ENCODE data around the gene SHH. TPM values are rescaled to one million over a fixed set of nuclear protein-coding genes. Genes with fewer than 3 reads are reported as not detected.
A peak's percentile ranks its signal among the peaks of the same experiment; 100 is the strongest.
"Not testable (repeated sequence)": the region's sequence is repeated elsewhere in the genome, so short reads cannot be mapped to it uniquely, and the experiment has no call there.

Gene SHH
- total RNA-seq, 2 experiments from 2014 or later: not detected

DNA sequence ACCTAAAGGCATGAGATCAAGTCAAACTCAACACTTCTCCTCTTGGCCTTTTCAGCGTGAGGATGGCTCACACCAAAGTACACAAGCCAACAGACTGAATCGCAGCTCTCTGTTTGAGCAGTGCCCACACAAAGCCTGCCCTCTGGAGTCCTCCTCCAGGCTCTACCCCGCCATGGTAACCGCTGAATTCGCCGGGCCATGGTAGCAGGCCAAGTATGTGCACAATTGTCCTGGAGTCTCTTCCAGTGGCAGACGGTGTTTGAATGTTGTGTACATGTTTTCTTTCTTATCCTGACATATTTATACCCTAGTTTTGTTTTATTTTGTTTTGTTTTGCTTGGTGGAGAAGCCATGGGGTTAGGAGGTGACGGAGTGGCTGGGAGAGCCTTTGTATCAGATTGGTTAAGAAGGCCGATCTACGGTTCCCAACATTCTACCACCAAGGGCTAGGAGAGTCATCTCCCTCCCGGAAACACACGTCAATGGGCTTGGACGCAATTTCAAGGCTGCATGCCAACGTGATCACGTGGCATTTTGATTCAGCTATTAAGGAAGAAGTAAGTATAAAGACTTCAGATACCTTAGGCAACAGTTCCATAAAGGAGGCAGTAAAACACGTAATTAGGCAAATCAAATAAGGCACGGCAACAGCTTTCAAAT lies 12.1 kb upstream of the SHH start:
- H3K9me3 Mint-ChIP-seq: no peaks in the 10 kb centered on the region
- CTCF ChIA-PET: interaction anchor here (0.6 kb wide), 1 partner anchor 29 kb away, joined by 3 read pairs; no protein-coding TSS in a partner anchor
- H3K36me3 Mint-ChIP-seq (ENCODE audit: low read depth): no peaks in the 10 kb centered on the region
- no peaks in the 10 kb centered on the region for H3K4me1 Mint-ChIP-seq
- POLR2A ChIA-PET: no interaction called here
- DNase-seq: no peak
- H3K27me3 Mint-ChIP-seq: peaks cover 5% of the 10 kb centered on the region
- H3K4me3 Mint-ChIP-seq: no peak overlapping the region
- H3K27ac Mint-ChIP-seq: no peak overlapping the region

GRCh38 chr7:155821851-155822250 lies 9.6 kb upstream of the SHH start:
- no peak overlapping the region for H3K27ac Mint-ChIP-seq
- H3K36me3 Mint-ChIP-seq (ENCODE audit: low read depth): no peaks in the 10 kb centered on the region
- no peak for DNase-seq
- no peaks in the 10 kb centered on the region for H3K9me3 Mint-ChIP-seq
- no peaks in the 10 kb centered on the region for H3K4me1 Mint-ChIP-seq
- ChIA-PET POLR2A (no interaction called here), CTCF (no interaction called here)
- no peak overlapping the region for H3K4me3 Mint-ChIP-seq
- H3K27me3 Mint-ChIP-seq: peaks cover 4% of the 10 kb centered on the region

DNA sequence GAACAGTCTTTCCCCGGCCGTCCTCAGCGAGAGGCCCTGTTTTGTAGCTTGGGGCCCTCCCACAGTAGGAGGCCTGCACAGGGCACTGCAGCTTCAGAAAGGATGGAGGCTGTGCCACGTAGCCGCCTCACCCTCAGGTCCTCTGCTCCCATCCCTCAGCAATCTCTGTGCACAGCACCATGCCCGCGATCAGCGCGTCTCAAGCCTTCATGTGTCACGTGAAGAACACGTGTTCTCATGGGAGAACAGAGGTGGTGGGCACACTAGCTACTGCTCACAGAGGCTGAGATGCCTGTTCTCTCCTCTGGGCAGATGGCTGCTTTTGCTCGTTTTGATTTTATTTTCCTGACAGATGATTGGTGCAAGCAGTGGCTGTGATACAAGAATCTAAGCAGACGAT lies 8.5 kb upstream of the SHH start:
- POLR2A ChIA-PET: interaction anchor here (0.7 kb wide), 1 partner anchor 894 kb away, joined by 4 read pairs; no protein-coding TSS in a partner anchor
- CTCF ChIA-PET: no interaction called here
- no peak for DNase-seq
- Mint-ChIP-seq H3K4me1 (no peaks in the 10 kb centered on the region), H3K27me3 (peaks cover under 1% of the 10 kb centered on the region), H3K27ac (no peak overlapping the region), H3K9me3 (no peaks in the 10 kb centered on the region), H3K4me3 (no peak overlapping the region), H3K36me3 (ENCODE audit: low read depth) (no peaks in the 10 kb centered on the region)

DNA sequence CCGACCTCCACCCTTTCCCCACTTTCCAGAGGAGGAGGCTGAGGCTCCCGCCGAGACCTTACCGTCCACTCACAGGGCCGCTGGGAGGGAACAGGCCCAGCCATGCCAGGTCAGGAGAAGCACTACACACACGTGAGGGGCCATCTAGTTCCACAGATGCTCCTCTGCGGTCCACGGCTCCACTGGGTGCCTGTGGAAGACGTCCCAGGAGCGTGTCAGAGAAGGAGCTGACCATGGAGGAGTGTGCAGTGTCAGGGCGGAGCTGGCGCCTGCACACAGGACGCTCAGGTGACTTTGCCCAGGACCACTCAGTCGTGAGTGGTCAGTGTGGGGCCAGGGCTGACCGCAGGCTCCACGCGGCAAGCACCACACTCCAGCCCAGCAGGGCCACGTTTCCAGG lies 8.0 kb upstream of the SHH start:
- Mint-ChIP-seq H3K36me3 (ENCODE audit: low read depth) (no peaks in the 10 kb centered on the region), H3K27ac (no peak overlapping the region), H3K4me3 (no peak overlapping the region), H3K9me3 (no peaks in the 10 kb centered on the region), H3K4me1 (peaks cover 4% of the 10 kb centered on the region), H3K27me3 (peaks cover 6% of the 10 kb centered on the region)
- POLR2A ChIA-PET: no interaction called here
- DNase-seq: no peak
- CTCF ChIA-PET: no interaction called here

- ChIA-PET CTCF (no interaction called here), POLR2A (no interaction called here)
- DNase-seq: no peak
- Mint-ChIP-seq H3K9me3 (no peaks in the 10 kb centered on the region), H3K27ac (no peak overlapping the region), H3K27me3 (peaks cover 8% of the 10 kb centered on the region), H3K4me1 (peaks cover 4% of the 10 kb centered on the region), H3K36me3 (ENCODE audit: low read depth) (no peaks in the 10 kb centered on the region), H3K4me3 (no peak overlapping the region)
Measured at GRCh38 chr7:155819186-155819585, 6.9 kb upstream of the SHH start.

DNA sequence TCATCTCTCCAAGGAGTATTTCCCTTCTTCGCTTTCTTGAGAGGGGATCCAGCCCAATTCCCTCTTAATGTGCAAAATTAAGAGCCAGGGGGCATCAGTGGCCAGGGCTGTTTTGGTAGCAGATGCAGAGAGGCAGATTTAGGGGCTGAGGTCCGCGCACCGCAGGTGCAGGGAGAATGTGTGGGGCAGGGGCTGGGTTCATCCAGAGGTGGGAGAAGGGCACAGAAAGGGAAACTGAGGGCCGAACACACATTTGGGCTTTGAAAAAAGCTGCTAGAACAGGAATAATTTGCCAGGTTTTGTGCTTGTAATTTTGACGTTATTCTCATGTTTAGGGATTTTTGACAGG lies 6.5 kb upstream of the SHH start:
- H3K36me3 Mint-ChIP-seq (ENCODE audit: low read depth): no peaks in the 10 kb centered on the region
- POLR2A ChIA-PET: no interaction called here
- H3K27ac Mint-ChIP-seq: no peak overlapping the region
- H3K4me1 Mint-ChIP-seq: peaks cover 4% of the 10 kb centered on the region
- CTCF ChIA-PET: no interaction called here
- no peak for DNase-seq
- H3K27me3 Mint-ChIP-seq: peaks cover 11% of the 10 kb centered on the region
- H3K4me3 Mint-ChIP-seq: no peak overlapping the region
- H3K9me3 Mint-ChIP-seq: no peaks in the 10 kb centered on the region

DNA sequence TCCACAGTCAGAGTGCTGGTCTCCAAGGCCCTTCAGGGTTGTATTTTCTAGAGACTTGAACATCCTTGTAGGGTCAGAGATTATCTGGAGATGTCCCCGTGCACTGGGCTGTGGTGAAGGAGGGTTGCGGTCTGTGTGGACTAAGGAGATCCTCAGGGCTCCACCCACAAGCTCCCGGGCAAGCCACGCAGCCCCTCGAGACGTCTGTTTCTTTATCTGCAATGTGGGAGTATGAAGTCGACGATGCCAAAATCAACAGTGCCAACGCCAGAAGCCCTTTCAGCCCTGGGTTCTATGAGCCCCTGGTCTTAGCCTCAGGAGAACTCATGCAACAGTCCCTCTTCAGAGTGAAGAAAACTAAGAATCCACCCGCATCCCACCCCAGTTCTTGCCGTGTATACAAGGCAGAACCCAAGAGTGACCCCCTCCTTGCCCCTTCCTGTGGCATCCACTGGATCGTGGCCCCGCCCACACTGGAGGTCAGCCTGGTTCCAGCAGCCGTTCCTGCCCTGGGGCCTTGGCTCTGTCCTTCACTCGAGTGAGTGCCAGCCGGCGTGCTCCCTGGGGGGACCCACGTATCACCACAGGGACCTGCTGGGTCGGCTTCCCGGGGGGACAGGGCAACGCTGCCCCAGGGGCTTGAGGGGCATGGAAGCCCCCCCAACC lies 6.0 kb upstream of the SHH start:
- H3K4me1 Mint-ChIP-seq: peaks cover 4% of the 10 kb centered on the region
- peaks cover 16% of the 10 kb centered on the region for H3K27me3 Mint-ChIP-seq
- no peak overlapping the region for H3K27ac Mint-ChIP-seq
- H3K4me3 Mint-ChIP-seq: no peak overlapping the region
- no peak for DNase-seq
- ChIA-PET CTCF (no interaction called here), POLR2A (no interaction called here)
- H3K36me3 Mint-ChIP-seq (ENCODE audit: low read depth): no peaks in the 10 kb centered on the region
- H3K9me3 Mint-ChIP-seq: no peaks in the 10 kb centered on the region

DNA sequence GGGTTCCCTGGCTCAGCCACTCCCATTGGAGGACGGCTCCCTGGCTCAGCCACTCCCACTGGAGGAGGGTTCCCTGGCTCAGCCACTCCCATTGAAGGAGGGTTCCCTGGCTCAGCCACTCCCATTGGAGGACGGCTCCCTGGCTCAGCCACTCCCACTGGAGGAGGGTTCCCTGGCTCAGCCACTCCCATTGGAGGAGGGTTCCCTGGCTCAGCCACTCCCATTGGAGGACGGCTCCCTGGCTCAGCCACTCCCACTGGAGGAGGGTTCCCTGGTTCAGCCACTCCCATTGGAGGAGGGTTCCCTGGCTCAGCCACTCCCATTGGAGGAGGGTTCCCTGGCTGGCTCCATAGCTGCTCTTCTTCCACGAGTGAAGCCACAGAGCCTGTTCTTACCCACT lies 5.3 kb upstream of the SHH start:
- H3K4me3 Mint-ChIP-seq; H3K9me3 Mint-ChIP-seq; H3K36me3 Mint-ChIP-seq (ENCODE audit: low read depth); DNase-seq; POLR2A ChIA-PET; H3K27ac Mint-ChIP-seq; H3K4me1 Mint-ChIP-seq: not testable (repeated sequence)
- H3K27me3 Mint-ChIP-seq: peaks cover 24% of the 10 kb centered on the region
- CTCF ChIA-PET: interaction anchor here (0.5 kb wide), 1 partner anchor 179 kb away, joined by 3 read pairs; no protein-coding TSS in a partner anchor

GRCh38 chr7:155816996-155817395 lies 4.7 kb upstream of the SHH start:
- no peak overlapping the region for H3K27ac Mint-ChIP-seq
- H3K4me1 Mint-ChIP-seq: peaks cover 7% of the 10 kb centered on the region
- H3K9me3 Mint-ChIP-seq: no peaks in the 10 kb centered on the region
- H3K4me3 Mint-ChIP-seq: no peak overlapping the region
- H3K27me3 Mint-ChIP-seq: peaks cover 29% of the 10 kb centered on the region
- CTCF ChIA-PET: interaction anchor here (0.5 kb wide), 1 partner anchor 179 kb away, joined by 3 read pairs; no protein-coding TSS in a partner anchor
- no peaks in the 10 kb centered on the region for H3K36me3 Mint-ChIP-seq (ENCODE audit: low read depth)
- DNase-seq: no peak
- POLR2A ChIA-PET: no interaction called here

DNA sequence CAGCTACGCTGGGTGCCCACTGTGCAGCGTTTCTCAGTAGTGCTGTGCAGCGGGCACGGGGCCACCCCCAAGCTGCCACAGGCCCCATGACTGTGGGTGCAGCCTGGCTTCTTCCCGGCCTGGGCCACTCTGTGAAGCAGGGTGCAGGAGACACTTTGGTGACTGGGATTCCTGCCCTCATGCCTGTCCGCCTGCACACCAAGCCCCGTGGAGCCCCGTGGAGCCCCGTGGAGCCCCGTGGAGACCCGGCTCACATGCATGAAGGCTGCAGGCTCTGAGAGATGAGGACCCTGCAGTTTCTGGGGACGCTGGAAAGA lies 3.9 kb upstream of the SHH start:
- no peak overlapping the region for H3K27ac Mint-ChIP-seq
- ChIA-PET POLR2A (no interaction called here), CTCF (interaction anchor here (0.6 kb wide), 1 partner anchor 47 kb away, joined by 3 read pairs; no protein-coding TSS in a partner anchor)
- H3K36me3 Mint-ChIP-seq (ENCODE audit: low read depth): no peaks in the 10 kb centered on the region
- H3K9me3 Mint-ChIP-seq: no peaks in the 10 kb centered on the region
- no peak for DNase-seq
- H3K4me1 Mint-ChIP-seq: peaks cover 11% of the 10 kb centered on the region
- H3K27me3 Mint-ChIP-seq: peaks cover 38% of the 10 kb centered on the region
- H3K4me3 Mint-ChIP-seq: no peak overlapping the region

DNA sequence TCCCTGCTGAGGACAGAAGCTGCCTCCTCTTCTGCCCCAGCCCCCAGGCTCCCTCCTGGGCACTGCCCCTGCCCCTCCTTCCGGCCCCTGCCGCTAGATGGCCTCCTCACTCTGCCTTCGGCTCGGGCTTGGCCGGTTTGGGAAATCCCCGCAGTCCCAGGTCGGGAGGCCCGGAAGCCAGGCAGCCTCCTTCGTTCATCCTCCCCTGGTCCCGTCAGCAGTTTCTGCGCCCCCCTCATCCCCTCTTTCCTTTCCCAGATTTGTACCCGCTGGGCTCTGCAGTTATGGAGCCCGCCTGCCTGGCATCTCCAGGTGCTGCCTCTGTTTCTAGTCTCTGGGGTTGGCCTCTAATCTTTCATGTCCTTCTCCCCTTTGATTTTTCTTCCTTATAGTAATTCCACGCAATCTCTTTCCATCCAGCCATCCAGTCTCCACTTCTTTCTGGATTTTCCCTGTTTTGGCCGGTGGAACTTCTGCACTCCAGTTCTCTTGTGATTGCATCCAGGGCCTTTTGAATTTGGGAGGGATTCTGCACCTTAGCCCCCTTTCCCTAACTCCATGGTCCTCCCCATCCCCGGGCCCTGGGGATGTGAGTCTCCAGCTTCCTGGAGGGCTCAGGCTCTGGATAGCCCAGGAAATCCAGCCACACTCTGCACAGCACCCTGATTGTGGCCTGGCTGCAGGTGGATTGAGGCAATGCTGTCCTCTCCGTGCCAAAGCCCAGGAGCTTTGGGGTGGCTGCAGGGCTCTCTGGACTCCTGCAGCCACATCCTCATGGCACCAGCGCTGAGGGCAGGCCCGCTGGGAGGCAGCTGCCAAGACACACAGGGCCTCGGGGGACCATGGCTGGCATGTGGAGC lies 3.3 kb upstream of the SHH start:
- ChIA-PET POLR2A (no interaction called here), CTCF (interaction anchor here (0.6 to 1.0 kb wide), 2 partner anchors 48 to 50 kb away, joined by 3 read pairs; no protein-coding TSS in a partner anchor)
- DNase-seq: peak; percentile 65
- Mint-ChIP-seq H3K36me3 (ENCODE audit: low read depth) (no peaks in the 10 kb centered on the region), H3K27ac (peak overlapping the region; percentile 9), H3K9me3 (no peaks in the 10 kb centered on the region), H3K27me3 (peaks cover 44% of the 10 kb centered on the region), H3K4me1 (peaks cover 11% of the 10 kb centered on the region), H3K4me3 (no peak overlapping the region)

DNA sequence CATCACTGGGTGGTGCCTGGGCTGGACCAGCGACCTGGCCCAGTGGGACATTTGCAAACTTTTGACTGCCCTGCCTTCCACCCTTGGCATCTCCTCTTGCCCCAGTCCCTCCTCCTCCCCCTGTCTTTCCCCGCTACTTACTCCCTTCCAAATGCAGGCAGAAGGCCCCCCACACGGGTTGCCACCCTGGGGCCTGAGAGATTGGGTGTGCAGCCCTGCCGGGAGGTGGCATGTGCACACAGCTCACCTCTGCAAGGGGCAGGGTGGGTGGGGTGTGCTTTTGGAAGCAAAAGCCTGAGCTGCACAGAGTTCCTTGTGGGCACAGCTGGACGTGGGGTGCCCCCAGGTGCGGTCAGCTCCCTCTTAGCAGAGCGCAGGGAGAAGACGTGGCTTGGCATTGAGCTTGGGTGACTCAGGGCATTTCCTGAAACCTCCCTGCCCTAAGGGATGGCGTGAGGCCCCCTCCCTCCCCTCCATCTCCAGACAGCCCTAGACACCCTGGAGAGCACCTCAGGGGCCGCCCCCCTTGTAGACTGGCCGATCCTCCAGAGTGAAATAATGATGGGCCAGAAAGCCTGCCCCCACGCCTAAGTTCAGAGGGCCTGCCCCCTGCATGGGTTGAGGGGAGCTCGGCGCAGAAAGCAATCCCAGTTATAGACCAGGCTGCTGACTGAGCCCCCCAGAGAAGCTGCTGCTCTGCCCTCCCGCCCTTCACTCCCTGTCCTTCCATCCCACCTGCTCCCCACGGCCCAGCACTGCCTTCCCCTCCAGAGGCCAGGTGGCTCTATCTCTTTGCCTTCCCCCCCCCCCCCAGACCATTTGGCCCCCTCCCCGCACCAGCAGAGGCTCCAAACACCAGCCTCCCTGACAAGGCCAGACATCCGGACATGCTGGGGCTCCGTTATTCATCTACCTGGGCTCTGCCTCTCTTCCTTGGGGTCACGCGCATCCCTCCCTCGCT lies 2.3 kb upstream of the SHH start:
- ChIA-PET CTCF (interaction anchor here (1.0 kb wide), 1 partner anchor 49 kb away, joined by 3 read pairs; no protein-coding TSS in a partner anchor), POLR2A (no interaction called here)
- H3K27ac Mint-ChIP-seq: no peak overlapping the region
- peaks cover 48% of the 10 kb centered on the region for H3K27me3 Mint-ChIP-seq
- H3K9me3 Mint-ChIP-seq: no peaks in the 10 kb centered on the region
- H3K4me3 Mint-ChIP-seq: no peak overlapping the region
- no peaks in the 10 kb centered on the region for H3K36me3 Mint-ChIP-seq (ENCODE audit: low read depth)
- peaks cover 11% of the 10 kb centered on the region for H3K4me1 Mint-ChIP-seq
- DNase-seq: no peak
